ENCODE results near the gene NCKAP1. TPM values are rescaled to one million over a fixed set of nuclear protein-coding genes. Genes with fewer than 3 reads are reported as not detected.

Gene NCKAP1
- total RNA-seq, 1 donor from 2014 or later, result 13.2 TPM

GRCh38 chr2:182950546-182950945 lies 87.7 kb downstream of the NCKAP1 start:
- Mint-ChIP-seq H3K27me3 (ENCODE audit: low read depth) (no peaks in the 10 kb centered on the region), H3K4me1 (ENCODE audit: low read depth) (peaks cover 21% of the 10 kb centered on the region), H3K36me3 (ENCODE audit: low read depth) (no peaks in the 10 kb centered on the region), H3K27ac (no peak overlapping the region), H3K4me3 (ENCODE audit: low read depth) (no peak overlapping the region), H3K9me3 (no peaks in the 10 kb centered on the region)
- intact Hi-C loops (cut with micrococcal nuclease), result loop anchor here (5.0 to 10.0 kb wide), 2 partner anchors 87 to 1156 kb away; partner anchors contain the start of gene NCKAP1
- DNase-seq (ENCODE audit: low spot score), result no peak

GRCh38 chr2:182949572-182950189 lies 88.6 kb downstream of the NCKAP1 start:
- no peak for DNase-seq (ENCODE audit: low spot score)
- H3K36me3 Mint-ChIP-seq (ENCODE audit: low read depth), result no peaks in the 10 kb centered on the region
- no peak overlapping the region for H3K4me3 Mint-ChIP-seq (ENCODE audit: low read depth)
- H3K27me3 Mint-ChIP-seq (ENCODE audit: low read depth), result no peaks in the 10 kb centered on the region
- intact Hi-C loops (cut with micrococcal nuclease), result loop anchor here (5.0 to 10.0 kb wide), 2 partner anchors 88 to 1155 kb away; partner anchors contain the start of gene NCKAP1
- no peak overlapping the region for H3K27ac Mint-ChIP-seq
- H3K9me3 Mint-ChIP-seq, result no peaks in the 10 kb centered on the region
- H3K4me1 Mint-ChIP-seq (ENCODE audit: low read depth), result peaks cover 17% of the 10 kb centered on the region

GRCh38 chr2:182949052-182949451 lies 89.2 kb downstream of the NCKAP1 start:
- intact Hi-C loops (cut with micrococcal nuclease), result no loop called here
- no peaks in the 10 kb centered on the region for H3K36me3 Mint-ChIP-seq (ENCODE audit: low read depth)
- H3K27ac Mint-ChIP-seq, result no peak overlapping the region
- DNase-seq (ENCODE audit: low spot score), result no peak
- no peak overlapping the region for H3K4me3 Mint-ChIP-seq (ENCODE audit: low read depth)
- H3K4me1 Mint-ChIP-seq (ENCODE audit: low read depth), result peaks cover 16% of the 10 kb centered on the region
- no peaks in the 10 kb centered on the region for H3K9me3 Mint-ChIP-seq
- no peaks in the 10 kb centered on the region for H3K27me3 Mint-ChIP-seq (ENCODE audit: low read depth)

DNA sequence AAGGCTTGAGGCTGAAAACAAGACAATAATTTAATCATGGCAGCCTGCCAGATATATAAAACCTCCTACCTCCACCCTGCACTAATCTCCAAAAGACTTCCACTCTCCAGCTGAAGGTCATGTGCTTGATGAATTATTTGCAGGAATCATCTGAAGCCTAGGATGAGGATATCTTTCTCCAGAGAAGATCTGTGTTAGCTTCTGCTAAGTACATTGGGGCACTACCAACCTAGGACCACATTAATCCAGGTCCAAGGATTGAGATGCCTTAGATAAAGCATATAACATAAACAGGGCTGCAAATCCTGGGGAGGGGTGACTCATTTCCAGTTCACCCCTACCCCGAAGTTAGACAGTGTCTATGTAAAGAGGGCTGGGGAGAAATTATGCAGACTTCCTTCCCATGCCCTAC lies 91.3 kb downstream of the NCKAP1 start:
- intact Hi-C loops (cut with micrococcal nuclease), result no loop called here
- Mint-ChIP-seq H3K27me3 (ENCODE audit: low read depth) (no peaks in the 10 kb centered on the region), H3K27ac (no peak overlapping the region), H3K4me3 (ENCODE audit: low read depth) (no peak overlapping the region), H3K9me3 (no peaks in the 10 kb centered on the region), H3K4me1 (ENCODE audit: low read depth) (peaks cover 7% of the 10 kb centered on the region), H3K36me3 (ENCODE audit: low read depth) (no peaks in the 10 kb centered on the region)
- no peak for DNase-seq (ENCODE audit: low spot score)

GRCh38 chr2:182943339-182943738 lies 94.9 kb downstream of the NCKAP1 start:
- Mint-ChIP-seq H3K4me1 (ENCODE audit: low read depth) (no peaks in the 10 kb centered on the region), H3K9me3 (no peaks in the 10 kb centered on the region), H3K4me3 (ENCODE audit: low read depth) (no peak overlapping the region), H3K27ac (no peak overlapping the region), H3K36me3 (ENCODE audit: low read depth) (no peaks in the 10 kb centered on the region), H3K27me3 (ENCODE audit: low read depth) (no peaks in the 10 kb centered on the region)
- no peak for DNase-seq (ENCODE audit: low spot score)
- intact Hi-C loops (cut with micrococcal nuclease), result loop anchor here (5.0 kb wide), 1 partner anchor 34 kb away; no protein-coding TSS in a partner anchor

GRCh38 chr2:182942756-182943155 lies 95.5 kb downstream of the NCKAP1 start:
- H3K4me1 Mint-ChIP-seq (ENCODE audit: low read depth), result no peaks in the 10 kb centered on the region
- H3K4me3 Mint-ChIP-seq (ENCODE audit: low read depth), result no peak overlapping the region
- no peak for DNase-seq (ENCODE audit: low spot score)
- no peaks in the 10 kb centered on the region for H3K9me3 Mint-ChIP-seq
- no peaks in the 10 kb centered on the region for H3K36me3 Mint-ChIP-seq (ENCODE audit: low read depth)
- intact Hi-C loops (cut with micrococcal nuclease), result loop anchor here (5.0 kb wide), 1 partner anchor 35 kb away; no protein-coding TSS in a partner anchor
- H3K27me3 Mint-ChIP-seq (ENCODE audit: low read depth), result no peaks in the 10 kb centered on the region
- no peak overlapping the region for H3K27ac Mint-ChIP-seq

- no peak for DNase-seq (ENCODE audit: low spot score)
- H3K4me3 Mint-ChIP-seq (ENCODE audit: low read depth), result no peak overlapping the region
- H3K4me1 Mint-ChIP-seq (ENCODE audit: low read depth), result no peaks in the 10 kb centered on the region
- H3K9me3 Mint-ChIP-seq, result no peaks in the 10 kb centered on the region
- H3K27ac Mint-ChIP-seq, result no peak overlapping the region
- H3K27me3 Mint-ChIP-seq (ENCODE audit: low read depth), result no peaks in the 10 kb centered on the region
- no peaks in the 10 kb centered on the region for H3K36me3 Mint-ChIP-seq (ENCODE audit: low read depth)
- intact Hi-C loops (cut with micrococcal nuclease), result loop anchor here (5.0 kb wide), 1 partner anchor 35 kb away; no protein-coding TSS in a partner anchor
Measured at GRCh38 chr2:182941919-182942318, 96.3 kb downstream of the NCKAP1 start.

DNA sequence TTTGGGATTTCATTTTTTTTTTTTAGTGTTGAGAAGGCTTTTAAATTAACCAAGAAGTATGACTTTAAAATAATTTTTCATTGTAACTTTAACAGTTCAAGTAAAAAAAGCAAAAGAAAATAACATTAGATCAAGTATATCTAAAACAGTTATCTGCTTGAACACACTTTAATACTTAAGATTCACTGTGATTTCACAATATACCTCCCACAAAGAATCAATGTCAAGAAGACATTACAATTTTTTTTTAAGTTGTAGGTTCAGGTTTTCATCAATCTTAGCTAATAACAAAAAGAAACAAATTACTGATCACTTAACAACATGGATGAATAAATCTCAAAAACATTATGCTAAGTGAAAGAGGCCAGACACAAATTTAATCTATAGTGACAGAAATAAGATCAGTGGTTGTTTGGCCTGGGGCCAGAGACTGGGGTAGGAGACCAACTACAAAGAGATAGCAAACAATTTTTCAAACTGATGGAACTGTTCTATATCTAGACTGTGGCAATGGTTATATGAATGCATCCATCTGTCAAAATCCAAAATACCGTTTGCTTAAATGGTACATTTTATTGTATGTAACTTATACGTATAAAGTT lies 97.0 kb downstream of the NCKAP1 start:
- Mint-ChIP-seq H3K9me3 (no peaks in the 10 kb centered on the region), H3K4me1 (ENCODE audit: low read depth) (no peaks in the 10 kb centered on the region), H3K27me3 (ENCODE audit: low read depth) (no peaks in the 10 kb centered on the region), H3K27ac (no peak overlapping the region), H3K36me3 (ENCODE audit: low read depth) (no peaks in the 10 kb centered on the region), H3K4me3 (ENCODE audit: low read depth) (no peak overlapping the region)
- no peak for DNase-seq (ENCODE audit: low spot score)
- intact Hi-C loops (cut with micrococcal nuclease), result loop anchor here (5.0 kb wide), 1 partner anchor 36 kb away; no protein-coding TSS in a partner anchor

DNA sequence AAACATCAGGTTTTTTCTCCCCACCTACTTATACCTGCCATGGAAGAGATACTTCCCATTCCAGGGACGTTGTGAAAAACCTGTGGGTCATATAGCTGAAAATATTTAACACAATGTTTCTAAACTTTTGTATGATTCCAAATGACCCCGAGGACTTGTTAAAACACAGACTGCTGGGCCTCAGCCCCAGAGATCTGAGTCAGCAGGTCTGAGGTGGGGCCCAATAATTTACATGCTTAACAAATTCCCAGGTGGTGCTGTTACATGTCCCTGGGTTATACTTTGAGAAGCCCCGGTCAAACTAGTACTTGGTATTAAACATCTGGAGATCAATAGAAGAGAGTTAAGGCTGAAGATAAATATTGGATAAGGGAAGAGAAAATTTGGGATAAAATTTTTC lies 100.4 kb downstream of the NCKAP1 start:
- intact Hi-C loops (cut with micrococcal nuclease), result no loop called here
- peaks cover 3% of the 10 kb centered on the region for H3K36me3 Mint-ChIP-seq (ENCODE audit: low read depth)
- no peak for DNase-seq (ENCODE audit: low spot score)
- H3K27ac Mint-ChIP-seq, result no peak overlapping the region
- H3K4me1 Mint-ChIP-seq (ENCODE audit: low read depth), result no peaks in the 10 kb centered on the region
- no peak overlapping the region for H3K4me3 Mint-ChIP-seq (ENCODE audit: low read depth)
- H3K9me3 Mint-ChIP-seq, result no peaks in the 10 kb centered on the region
- H3K27me3 Mint-ChIP-seq (ENCODE audit: low read depth), result no peaks in the 10 kb centered on the region

DNA sequence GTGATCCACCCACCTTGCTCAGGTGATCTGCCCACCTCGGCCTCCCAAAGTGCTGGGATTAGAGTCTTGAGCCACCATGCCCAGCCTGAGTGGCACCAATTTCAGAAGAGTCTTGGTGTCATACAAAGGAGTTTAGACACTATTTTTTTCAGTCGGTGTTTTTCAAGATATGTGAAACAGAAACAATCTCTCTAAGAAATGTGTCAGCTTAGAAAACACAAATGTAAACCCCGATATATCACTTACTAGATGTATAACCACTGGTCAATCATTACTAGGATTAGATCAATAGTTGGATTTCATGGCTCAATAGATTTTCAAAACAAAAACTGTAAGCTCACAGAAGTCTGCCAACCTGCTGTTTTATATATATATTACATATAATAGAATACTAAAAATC lies 104.6 kb downstream of the NCKAP1 start:
- Mint-ChIP-seq H3K9me3 (no peaks in the 10 kb centered on the region), H3K27me3 (ENCODE audit: low read depth) (no peaks in the 10 kb centered on the region), H3K27ac (no peak overlapping the region), H3K4me3 (ENCODE audit: low read depth) (no peak overlapping the region), H3K4me1 (ENCODE audit: low read depth) (no peaks in the 10 kb centered on the region), H3K36me3 (ENCODE audit: low read depth) (peaks cover 3% of the 10 kb centered on the region)
- no peak for DNase-seq (ENCODE audit: low spot score)
- intact Hi-C loops (cut with micrococcal nuclease), result no loop called here

DNA sequence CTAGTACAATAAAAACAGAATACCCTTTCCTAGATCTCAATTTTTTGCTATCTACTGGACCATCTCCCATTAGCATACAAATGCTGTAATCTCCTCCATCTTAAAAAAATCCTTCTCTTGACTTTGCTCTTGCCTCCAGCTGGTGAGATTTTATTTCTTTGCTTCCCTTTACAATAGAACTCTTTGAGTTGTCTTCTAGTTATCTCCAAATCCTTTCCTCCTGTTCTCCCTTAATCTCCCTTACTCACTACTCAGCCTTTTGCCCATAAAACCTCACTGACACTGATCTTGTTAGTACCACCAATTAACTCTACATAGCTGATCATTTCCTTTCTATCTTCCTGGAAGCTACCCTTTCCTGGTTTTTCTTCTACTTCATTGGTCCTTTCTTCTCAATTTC lies 108.3 kb downstream of the NCKAP1 start:
- Mint-ChIP-seq H3K36me3 (ENCODE audit: low read depth) (peaks cover 6% of the 10 kb centered on the region), H3K4me3 (ENCODE audit: low read depth) (no peak overlapping the region), H3K27me3 (ENCODE audit: low read depth) (no peaks in the 10 kb centered on the region), H3K4me1 (ENCODE audit: low read depth) (no peaks in the 10 kb centered on the region), H3K27ac (no peak overlapping the region), H3K9me3 (no peaks in the 10 kb centered on the region)
- intact Hi-C loops (cut with micrococcal nuclease), result no loop called here
- no peak for DNase-seq (ENCODE audit: low spot score)

GRCh38 chr2:182924306-182924705 lies 114.0 kb downstream of the NCKAP1 start:
- Mint-ChIP-seq H3K27ac (no peak overlapping the region), H3K36me3 (ENCODE audit: low read depth) (peaks cover 3% of the 10 kb centered on the region), H3K4me3 (ENCODE audit: low read depth) (no peak overlapping the region), H3K27me3 (ENCODE audit: low read depth) (no peaks in the 10 kb centered on the region), H3K4me1 (ENCODE audit: low read depth) (no peaks in the 10 kb centered on the region), H3K9me3 (no peaks in the 10 kb centered on the region)
- no peak for DNase-seq (ENCODE audit: low spot score)
- intact Hi-C loops (cut with micrococcal nuclease), result no loop called here

- no peak for DNase-seq (ENCODE audit: low spot score)
- Mint-ChIP-seq H3K4me3 (ENCODE audit: low read depth) (no peak overlapping the region), H3K4me1 (ENCODE audit: low read depth) (no peaks in the 10 kb centered on the region), H3K9me3 (no peaks in the 10 kb centered on the region), H3K27ac (no peak overlapping the region), H3K36me3 (ENCODE audit: low read depth) (peaks cover 2% of the 10 kb centered on the region), H3K27me3 (ENCODE audit: low read depth) (no peaks in the 10 kb centered on the region)
- intact Hi-C loops (cut with micrococcal nuclease), result no loop called here
Measured at GRCh38 chr2:182921234-182921633, 117.0 kb downstream of the NCKAP1 start.
